Stimulated activated CD4-positive, alpha-beta T cell treated with anti-CD3 and anti-CD28 coated beads, Interleukin-15, amount 100 ng/mL, for 1 hour (primary cell): ENCODE data around the gene MTCL1.
"Not testable (repeated sequence)": the region's sequence is repeated elsewhere in the genome, so short reads cannot be mapped to it uniquely, and the experiment has no call there.

ENCODE experiments used
- DNase-seq, 2 donors: peaks; one replicate each; pipeline ENCODE4 v3.0.0-alpha.2; 2020; ENCODE audit warnings: low read depth in 1 of 2, low spot score in 1 of 2

The MTCL1 gene

GRCh38 chr18:8741532-8741931, 36.2 kb downstream of the MTCL1 start:
- DNase-seq: no peak

GRCh38 chr18:8742387-8743361, 37.3 kb downstream of the MTCL1 start:
- no peak for DNase-seq

- no peak for DNase-seq
Measured at GRCh38 chr18:8744038-8744437, 38.7 kb downstream of the MTCL1 start.

DNA sequence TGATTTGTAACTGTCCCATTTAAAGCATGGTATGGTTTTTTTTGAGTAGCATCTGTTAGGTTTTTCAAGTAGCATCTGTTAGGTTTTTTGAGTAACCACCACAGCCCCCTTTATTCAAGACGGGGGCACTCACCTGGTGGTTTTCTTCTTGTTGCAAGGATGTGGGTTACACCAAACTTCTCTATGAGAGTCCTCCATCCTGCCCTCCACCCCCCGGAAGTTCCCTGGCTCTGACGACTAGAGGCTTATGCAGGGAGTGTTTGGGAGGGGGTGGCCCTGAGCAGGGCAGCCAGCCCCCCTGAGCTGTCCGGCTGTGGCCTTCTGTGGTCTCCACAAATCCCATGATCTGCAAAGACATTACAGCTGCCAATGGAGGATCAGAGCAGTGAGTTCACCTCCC, 39.3 kb downstream of the MTCL1 start:
- no peak for DNase-seq

DNA sequence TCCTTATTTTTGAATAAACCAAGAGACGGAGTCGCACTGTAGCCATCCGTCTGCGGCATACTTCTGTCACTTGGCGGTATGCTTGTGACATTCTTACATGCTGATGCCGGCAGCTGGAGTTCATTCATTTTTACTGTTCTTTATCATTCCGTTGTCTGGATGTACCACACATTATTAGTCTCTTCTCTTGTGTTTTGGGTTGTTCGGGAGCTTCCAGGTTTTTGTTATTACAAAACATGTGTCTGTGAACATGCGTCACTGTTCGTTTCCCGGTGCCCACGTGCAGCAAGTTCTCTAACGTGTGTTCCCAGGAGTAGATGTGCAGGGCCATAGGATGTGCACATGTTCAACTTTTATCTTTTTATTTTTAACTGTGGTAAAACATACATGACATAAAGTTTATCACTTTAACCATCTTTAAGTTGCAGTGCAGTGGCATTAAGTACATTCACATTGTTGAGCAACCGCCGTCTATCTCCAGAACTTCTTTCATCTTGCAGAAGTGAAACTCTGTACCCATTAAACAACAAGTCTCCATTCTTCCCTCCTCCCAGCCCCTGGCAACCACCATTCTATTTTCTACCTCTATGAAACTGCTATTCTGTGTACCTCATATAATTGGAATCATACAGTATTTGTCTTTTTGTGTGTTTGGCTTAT, 40.1 kb downstream of the MTCL1 start:
- no peak for DNase-seq

DNA sequence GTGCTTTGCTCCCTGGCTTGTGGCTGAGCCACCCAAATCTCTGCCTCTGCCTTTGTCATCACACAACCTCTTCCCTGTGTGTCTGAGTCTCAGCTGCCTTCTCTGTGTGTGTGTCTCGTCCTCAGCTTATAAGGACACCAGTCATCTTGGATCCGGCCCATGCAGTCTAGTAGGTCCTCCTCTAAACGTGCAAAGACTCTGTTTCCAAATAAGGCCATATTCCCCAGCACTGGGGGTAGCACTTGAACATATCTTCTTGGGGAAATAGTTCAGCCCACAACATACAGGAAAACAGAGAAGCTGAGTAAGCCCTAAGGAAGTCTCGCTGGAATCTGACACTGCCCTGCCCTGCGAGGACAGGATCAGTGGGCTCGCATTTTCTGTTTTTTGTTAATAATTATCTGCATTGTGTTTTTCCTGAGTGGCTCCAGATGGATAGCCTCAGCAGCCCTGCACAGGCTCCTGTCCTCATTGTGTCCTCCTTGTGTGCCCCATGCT, 42.1 kb downstream of the MTCL1 start:
- DNase-seq: no peak

DNA sequence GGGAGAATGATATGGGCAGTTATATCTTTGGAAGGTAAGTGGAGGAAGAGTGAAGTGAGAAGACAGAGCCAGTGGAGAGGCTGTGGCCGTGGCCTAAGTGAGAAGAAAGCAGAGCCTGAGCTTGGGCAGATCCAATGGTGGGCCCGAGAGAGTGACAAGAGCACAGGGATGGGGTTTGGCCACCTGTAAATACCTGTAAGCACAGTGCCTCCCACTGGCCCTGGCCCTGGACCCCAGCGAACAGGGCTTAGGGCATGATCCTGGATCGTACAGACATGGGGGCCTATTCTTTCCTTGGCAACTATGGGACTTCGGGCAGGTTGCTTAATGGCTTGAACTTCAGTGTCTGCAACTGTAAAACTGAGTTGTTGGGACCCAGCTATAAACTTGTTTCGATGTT, 44.1 kb downstream of the MTCL1 start:
- no peak for DNase-seq

- DNase-seq: no peak
Measured at GRCh38 chr18:8750954-8751415, 45.6 kb downstream of the MTCL1 start.

- DNase-seq: no peak
Measured at GRCh38 chr18:8751692-8752091, 46.3 kb downstream of the MTCL1 start.

DNA sequence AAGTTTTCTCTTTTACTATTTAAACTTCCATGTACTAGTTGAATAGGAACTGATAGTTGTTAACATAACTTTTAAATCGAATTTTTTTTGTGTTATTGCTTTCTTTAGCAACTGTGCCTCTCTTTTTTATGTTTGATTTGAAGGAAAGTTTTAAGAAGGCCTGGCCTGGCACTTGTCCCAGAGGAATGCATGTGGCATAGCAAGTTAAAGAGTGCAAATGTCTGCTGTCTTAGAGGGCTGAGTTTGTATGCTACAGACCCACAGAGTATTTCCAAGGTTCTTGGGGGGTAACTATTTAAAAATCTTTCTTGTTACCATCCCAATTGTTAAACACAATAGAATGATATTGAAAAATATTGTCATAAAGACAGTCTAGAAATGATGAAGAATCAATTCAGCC, 47.0 kb downstream of the MTCL1 start:
- DNase-seq: no peak

DNA sequence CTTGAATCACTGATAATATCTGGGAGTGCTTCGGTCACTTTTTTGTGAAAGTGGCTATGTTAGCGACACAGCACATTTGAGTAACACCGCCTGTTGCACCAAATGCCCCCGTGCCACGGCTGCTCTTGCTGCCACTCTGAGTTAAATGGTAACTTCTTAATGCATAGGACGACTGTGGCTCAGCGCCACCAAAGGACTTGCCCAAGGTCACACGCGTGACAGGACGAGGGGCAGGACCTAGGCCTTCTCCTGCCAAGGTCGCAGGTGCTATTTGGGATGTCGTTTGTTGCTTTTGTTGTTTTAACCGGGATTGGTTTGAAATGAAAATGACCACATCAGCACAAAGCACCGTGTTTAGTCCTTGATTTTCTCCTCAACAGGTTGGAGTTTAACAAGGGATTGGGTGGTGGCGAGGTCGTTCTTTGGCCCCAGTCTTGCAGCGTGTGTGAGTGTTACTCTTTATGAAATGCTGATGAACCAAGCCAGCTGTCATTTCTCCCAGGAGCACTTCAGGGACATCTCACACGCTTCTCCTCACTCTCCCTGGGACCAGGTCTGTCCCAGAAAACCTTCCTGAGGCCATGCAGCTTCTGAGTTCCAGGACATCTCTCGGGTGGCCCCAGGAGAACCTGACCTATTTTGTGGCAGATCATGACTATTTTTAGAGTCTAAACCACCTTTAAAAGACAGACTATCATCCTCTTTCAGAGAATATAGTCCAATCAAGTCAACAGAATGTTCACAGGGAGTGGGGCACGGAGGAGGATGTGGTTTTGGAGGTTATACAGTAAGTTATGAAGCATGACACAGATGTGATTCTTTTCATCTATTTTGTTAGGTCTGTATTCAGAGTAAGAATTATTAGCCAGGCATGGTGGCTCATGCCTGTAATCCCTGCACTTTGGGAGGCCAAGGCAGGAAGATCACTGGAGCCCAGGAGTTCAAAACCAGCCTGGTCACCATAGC, 49.9 kb downstream of the MTCL1 start:
- peak in 1 of 2 donors; percentile 13 for DNase-seq

- DNase-seq: no peak
Measured at GRCh38 chr18:8756571-8756970, 51.2 kb downstream of the MTCL1 start.

DNA sequence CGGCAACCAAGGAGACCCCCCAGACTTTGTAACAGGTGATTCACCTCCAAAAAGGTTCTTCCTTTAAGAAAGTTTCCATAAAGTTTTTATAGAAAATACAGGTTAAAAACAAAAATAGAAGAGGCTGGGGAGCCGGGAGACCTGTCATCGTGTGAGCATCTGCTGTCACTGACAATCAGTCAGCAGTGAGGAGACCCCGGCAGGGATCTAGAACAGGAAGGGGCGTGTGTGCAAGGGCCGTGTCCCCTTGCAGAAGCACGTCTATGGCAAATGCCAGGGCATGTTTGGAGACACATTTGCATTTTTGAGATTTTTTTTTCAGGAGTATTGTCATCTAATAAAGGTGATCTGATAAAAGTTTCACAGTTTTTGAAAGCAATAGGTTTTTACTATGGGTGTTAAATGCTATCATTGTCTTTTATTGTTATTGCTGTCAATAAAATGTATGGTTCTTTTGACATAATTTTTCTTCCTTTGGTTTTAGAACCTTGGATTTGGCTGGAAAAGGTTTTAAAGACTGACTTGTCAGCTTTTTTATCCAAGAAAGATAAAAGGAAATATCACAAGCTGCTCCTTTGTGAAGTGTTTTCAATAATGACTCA, 52.1 kb downstream of the MTCL1 start:
- no peak for DNase-seq

DNA sequence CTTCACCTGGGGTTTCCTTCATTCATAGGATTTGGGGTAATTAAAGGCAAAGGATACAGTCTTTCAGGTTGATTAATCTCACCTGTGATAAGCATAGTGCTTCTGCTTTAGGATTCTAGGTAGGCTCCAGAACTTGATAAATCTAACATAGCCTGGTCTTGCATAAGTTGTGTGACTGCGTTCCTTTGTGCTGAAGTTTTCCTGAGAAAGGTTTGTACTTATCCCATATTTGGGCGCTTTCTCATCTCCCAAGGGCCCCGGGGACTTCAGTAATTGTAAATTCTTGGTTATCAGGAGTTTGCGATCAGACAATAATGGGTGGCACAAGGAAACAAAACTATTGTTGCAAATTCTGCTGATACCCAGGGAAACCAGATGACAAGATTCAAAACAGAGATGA, 53.1 kb downstream of the MTCL1 start:
- DNase-seq: no peak

DNA sequence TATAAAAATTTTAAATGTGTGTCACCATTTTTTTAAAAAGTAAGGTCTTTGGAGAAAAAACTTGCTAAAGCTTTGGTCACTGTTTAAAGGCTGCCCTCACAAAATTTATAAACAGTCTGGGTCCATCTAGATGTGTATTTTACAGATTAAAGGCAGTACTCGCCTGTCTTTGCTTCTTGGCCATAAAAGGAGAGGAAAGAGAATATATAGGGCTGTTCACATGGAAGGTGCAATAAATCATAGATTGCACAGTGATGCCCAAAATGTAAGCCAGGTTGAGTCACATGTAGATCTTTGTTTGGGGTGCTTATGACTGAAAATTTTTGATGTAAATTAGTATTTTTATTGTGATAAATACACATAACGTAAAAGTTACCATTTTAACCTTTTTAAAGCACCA, 55.6 kb downstream of the MTCL1 start:
- DNase-seq: no peak

DNA sequence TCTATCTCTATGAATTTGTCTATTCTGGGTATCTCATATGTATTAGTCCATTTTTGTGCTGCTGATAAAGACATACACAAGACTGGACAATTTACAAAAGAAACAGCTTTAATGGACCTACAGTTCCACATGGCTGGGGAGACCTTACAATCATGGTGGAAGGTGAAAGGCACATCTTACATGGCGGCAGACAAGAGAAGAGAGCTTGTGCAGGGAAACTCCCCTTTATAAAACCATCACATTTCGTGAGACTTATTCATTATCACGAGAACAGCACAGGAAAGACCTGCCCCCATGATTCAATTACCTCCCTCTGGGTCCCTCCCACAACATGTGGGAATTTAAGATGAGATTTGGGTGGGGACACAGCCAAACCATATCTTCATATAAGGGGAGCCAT, 56.2 kb downstream of the MTCL1 start:
- DNase-seq: not testable (repeated sequence)

GRCh38 chr18:8762968-8763367, 57.6 kb downstream of the MTCL1 start:
- DNase-seq: no peak

DNA sequence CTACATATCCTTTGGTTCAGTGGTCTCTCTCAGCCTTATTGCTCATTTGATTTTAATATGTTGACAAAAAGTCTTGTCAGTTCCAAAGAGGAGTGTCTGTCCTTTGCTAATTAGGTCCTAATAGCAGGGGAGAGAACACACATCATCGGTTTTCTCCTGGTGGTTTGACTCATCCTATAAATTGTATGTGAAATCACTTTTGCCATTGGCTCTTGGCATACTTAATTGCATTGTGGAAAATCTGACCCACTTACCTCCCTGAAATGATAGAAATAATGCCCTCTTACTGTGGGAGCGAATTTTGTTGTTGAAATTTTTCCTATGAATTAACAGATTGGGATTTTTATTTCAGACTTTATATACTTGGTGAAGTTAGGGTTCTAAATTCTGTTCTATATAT, 58.3 kb downstream of the MTCL1 start:
- no peak for DNase-seq

- no peak for DNase-seq
Measured at GRCh38 chr18:8765783-8766463, 60.6 kb downstream of the MTCL1 start.
